ENCODE measurements around the gene CALML5. TPM values are rescaled to one million over a fixed set of nuclear protein-coding genes. Genes with fewer than 3 reads are reported as not detected.
"Not testable (repeated sequence)": the region's sequence is repeated elsewhere in the genome, so short reads cannot be mapped to it uniquely, and the experiment has no call there.

Gene CALML5
- total and polyA plus RNA-seq, 5 donors from 2014 or later, result not detected

DNA sequence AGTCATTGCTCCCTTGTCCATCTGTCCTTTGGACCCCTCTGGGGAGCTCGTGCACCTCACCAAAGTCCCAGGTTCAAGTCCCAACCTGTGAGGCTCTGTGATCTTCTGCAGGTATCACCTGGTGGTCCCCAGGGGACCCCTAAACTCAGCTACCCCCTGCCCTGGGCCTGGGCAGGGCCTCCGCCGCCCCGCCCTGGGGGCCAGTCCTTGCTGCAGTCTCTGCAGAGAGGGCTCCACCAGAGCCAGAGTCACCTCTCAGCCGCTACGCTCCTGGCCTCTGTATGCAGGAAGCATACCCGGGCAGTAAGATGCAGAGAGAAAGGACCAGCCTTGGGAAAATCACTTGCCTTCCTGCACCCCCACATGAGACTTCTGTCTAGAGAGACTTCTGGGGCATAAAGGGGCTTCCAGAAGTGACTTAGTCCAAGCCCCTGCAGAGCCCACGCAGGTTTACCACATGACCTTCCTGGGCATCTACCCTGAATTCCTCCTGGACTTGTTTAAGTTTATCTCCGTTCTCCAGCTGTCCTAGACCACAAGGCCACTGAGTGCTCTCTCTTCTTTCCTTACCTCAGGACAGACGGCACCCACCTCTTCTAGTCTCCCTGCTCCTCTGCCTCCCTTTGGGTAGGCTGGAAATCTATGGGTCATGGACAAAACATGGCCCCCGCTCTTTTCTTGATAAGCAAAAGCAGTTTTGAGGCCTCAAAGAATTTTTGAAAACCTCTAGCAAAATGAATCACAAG is 21.2 kb downstream of the CALML5 start:
- H3K36me3 Mint-ChIP-seq, result no peaks in the 10 kb centered on the region
- Histone ChIP-seq H3K36me3 (ENCODE audit: control insufficient read depth, insufficient read depth, low read length) (no peaks in the 10 kb centered on the region), H3K9me3 (ENCODE audit: control insufficient read depth in 2 of 2, low read length in 2 of 2) (no peaks in the 10 kb centered on the region), H3K27ac (ENCODE audit: insufficient read depth, low read length, poor library complexity, severe bottlenecking) (no peak overlapping the region), H3K4me1 (ENCODE audit: control insufficient read depth, insufficient read depth, low read length, poor library complexity, severe bottlenecking) (no peaks in the 10 kb centered on the region), H3K4me3 (ENCODE audit: low read depth, low read length) (no peak overlapping the region), H3K27me3 (ENCODE audit: control insufficient read depth, insufficient read depth, low read length) (no peaks in the 10 kb centered on the region)
- H3K27me3 Mint-ChIP-seq, result no peaks in the 10 kb centered on the region
- ATAC-seq (ENCODE audit: low read depth in 2 of 2) (no peak), DNase-seq (no peak)
- no peak overlapping the region for H3K27ac Mint-ChIP-seq
- no peak overlapping the region for H3K4me3 Mint-ChIP-seq
- no peaks in the 10 kb centered on the region for H3K9me3 Mint-ChIP-seq
- no peaks in the 10 kb centered on the region for H3K4me1 Mint-ChIP-seq

DNA sequence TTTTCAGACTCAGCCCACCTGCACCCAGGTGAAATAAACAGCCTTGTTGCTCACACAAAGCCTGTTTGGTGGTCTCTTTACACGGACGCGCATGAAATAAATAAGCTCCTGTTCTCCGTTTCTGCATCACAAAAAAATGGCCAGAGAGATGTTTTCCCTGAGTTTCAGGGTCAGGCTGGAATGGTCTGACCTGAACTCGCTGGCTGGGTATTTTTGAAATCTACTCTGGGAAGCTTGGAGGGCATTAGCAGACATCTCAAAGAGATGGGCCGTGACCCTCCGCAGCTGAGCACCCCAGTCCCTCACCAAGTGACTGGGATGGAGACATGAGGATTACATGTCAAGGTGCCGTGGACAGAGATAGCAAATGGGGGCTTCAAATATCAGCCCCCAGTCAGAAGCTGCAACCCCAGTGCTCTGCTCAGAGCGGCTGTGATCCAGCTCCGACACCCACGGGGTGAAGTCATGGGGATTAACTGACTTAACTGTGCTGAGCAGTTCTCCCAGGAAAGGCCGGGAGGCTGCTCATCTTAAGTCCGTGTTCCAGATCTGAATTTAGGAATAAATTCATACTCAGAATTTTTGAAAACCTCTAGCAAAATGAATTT is 22.3 kb downstream of the CALML5 start:
- H3K4me1 Mint-ChIP-seq, result no peaks in the 10 kb centered on the region
- H3K4me3 Mint-ChIP-seq, result no peak overlapping the region
- no peak for DNase-seq
- no peaks in the 10 kb centered on the region for H3K27me3 Mint-ChIP-seq
- H3K36me3 Mint-ChIP-seq, result no peaks in the 10 kb centered on the region
- no peaks in the 10 kb centered on the region for H3K36me3 ChIP-seq (ENCODE audit: control insufficient read depth, insufficient read depth, low read length)
- no peaks in the 10 kb centered on the region for H3K27me3 ChIP-seq (ENCODE audit: control insufficient read depth, insufficient read depth, low read length)
- H3K4me3 ChIP-seq (ENCODE audit: low read depth, low read length), result no peak overlapping the region
- no peaks in the 10 kb centered on the region for H3K9me3 ChIP-seq (ENCODE audit: control insufficient read depth in 2 of 2, low read length in 2 of 2)
- H3K27ac Mint-ChIP-seq, result no peak overlapping the region
- H3K27ac ChIP-seq (ENCODE audit: insufficient read depth, low read length, poor library complexity, severe bottlenecking), result no peak overlapping the region
- H3K9me3 Mint-ChIP-seq, result no peaks in the 10 kb centered on the region
- no peak for ATAC-seq (ENCODE audit: low read depth in 2 of 2)
- no peaks in the 10 kb centered on the region for H3K4me1 ChIP-seq (ENCODE audit: control insufficient read depth, insufficient read depth, low read length, poor library complexity, severe bottlenecking)

DNA sequence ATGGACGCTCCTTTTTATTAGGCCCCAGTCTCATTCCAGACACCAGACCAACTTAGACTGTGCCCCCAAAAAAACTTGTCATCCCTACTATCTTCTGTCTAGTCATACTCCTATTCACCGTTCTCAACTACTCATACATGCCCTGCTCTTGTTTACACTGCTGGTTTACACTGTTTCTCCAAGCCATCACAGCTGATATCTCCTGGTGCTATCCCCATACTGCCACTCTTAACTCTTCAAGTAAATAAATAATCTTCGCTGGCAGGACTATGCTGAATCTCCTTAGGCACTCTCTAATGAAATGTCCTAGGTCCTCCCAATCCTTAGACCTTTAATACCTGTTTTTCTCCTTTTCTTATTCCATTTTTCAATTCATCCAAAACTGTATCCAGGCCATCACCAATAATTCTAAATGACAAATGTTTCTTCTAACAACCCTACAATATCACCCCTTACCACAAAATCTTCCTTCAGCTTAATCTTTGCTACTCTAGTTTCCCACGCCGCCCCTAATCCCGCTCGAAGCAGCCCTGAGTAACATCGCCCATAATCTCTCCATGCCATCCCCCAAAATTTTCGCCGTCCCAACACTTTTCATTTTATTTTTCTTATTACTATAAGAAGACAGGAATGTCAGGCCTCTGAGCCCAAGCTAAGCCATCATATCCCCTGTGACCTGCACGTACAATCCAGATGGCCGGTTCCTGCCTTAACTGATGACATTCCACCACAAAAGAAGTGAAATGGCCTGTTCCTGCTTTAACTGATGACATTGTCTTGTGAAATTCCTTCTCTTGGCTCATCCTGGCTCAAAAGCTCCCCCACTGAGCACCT is 23.2 kb downstream of the CALML5 start:
- not testable (repeated sequence) for H3K9me3 Mint-ChIP-seq; H3K4me1 ChIP-seq (ENCODE audit: control insufficient read depth, insufficient read depth, low read length, poor library complexity, severe bottlenecking); H3K27ac Mint-ChIP-seq; H3K4me3 Mint-ChIP-seq; H3K4me1 Mint-ChIP-seq; H3K27me3 ChIP-seq (ENCODE audit: control insufficient read depth, insufficient read depth, low read length); DNase-seq; ATAC-seq (ENCODE audit: low read depth in 2 of 2); H3K27me3 Mint-ChIP-seq; H3K27ac ChIP-seq (ENCODE audit: insufficient read depth, low read length, poor library complexity, severe bottlenecking); H3K36me3 Mint-ChIP-seq; H3K4me3 ChIP-seq (ENCODE audit: low read depth, low read length); H3K9me3 ChIP-seq (ENCODE audit: control insufficient read depth in 2 of 2, low read length in 2 of 2); H3K36me3 ChIP-seq (ENCODE audit: control insufficient read depth, insufficient read depth, low read length)

DNA sequence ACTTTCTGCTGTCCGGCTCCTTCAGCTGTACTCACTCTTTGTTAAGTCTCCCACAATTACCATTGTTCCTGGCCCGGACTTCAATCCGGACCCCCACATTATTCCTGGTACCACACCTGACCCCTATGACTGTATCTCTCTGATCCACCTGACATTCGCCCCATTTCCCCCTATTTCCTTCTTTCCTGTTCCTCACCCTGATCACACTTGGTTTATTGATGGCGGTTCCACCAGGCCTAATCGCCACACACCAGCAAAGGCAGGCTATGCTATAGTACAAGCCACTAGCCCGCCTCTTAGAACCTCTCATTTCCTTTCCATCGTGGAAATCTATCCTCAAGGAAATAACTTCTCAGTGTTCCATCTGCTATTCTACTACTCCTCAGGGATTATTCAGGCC is 24.3 kb downstream of the CALML5 start:
- not testable (repeated sequence) for H3K36me3 ChIP-seq (ENCODE audit: control insufficient read depth, insufficient read depth, low read length); H3K9me3 Mint-ChIP-seq; DNase-seq; H3K4me1 Mint-ChIP-seq; H3K9me3 ChIP-seq (ENCODE audit: control insufficient read depth in 2 of 2, low read length in 2 of 2); H3K36me3 Mint-ChIP-seq; H3K27ac Mint-ChIP-seq; ATAC-seq (ENCODE audit: low read depth in 2 of 2); H3K27ac ChIP-seq (ENCODE audit: insufficient read depth, low read length, poor library complexity, severe bottlenecking); H3K27me3 Mint-ChIP-seq; H3K4me3 ChIP-seq (ENCODE audit: low read depth, low read length); H3K4me1 ChIP-seq (ENCODE audit: control insufficient read depth, insufficient read depth, low read length, poor library complexity, severe bottlenecking); H3K27me3 ChIP-seq (ENCODE audit: control insufficient read depth, insufficient read depth, low read length); H3K4me3 Mint-ChIP-seq

DNA sequence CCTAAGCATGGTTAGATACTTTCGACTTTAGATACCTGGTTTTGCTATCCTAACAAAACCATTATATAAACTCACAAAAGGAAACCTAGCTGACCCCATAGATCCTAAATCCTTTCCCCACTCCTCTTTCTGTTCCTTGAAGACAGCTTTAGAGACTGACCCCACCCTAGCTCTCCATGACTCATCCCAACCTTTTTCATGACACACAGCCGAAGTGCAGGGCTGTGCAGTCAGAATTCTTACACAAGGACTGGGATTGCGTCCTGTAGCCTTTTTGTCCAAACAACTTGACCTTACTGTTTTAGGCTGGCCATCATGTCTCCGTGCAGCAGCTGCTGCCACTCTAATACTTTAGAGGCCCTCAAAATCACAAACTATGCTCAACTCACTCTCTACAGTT is 24.7 kb downstream of the CALML5 start:
- H3K9me3 ChIP-seq (ENCODE audit: control insufficient read depth in 2 of 2, low read length in 2 of 2); H3K27me3 Mint-ChIP-seq; H3K27me3 ChIP-seq (ENCODE audit: control insufficient read depth, insufficient read depth, low read length); H3K36me3 ChIP-seq (ENCODE audit: control insufficient read depth, insufficient read depth, low read length); ATAC-seq (ENCODE audit: low read depth in 2 of 2); H3K27ac Mint-ChIP-seq; H3K4me3 Mint-ChIP-seq; H3K4me1 Mint-ChIP-seq; H3K4me3 ChIP-seq (ENCODE audit: low read depth, low read length); H3K27ac ChIP-seq (ENCODE audit: insufficient read depth, low read length, poor library complexity, severe bottlenecking); DNase-seq; H3K4me1 ChIP-seq (ENCODE audit: control insufficient read depth, insufficient read depth, low read length, poor library complexity, severe bottlenecking); H3K9me3 Mint-ChIP-seq; H3K36me3 Mint-ChIP-seq: not testable (repeated sequence)

DNA sequence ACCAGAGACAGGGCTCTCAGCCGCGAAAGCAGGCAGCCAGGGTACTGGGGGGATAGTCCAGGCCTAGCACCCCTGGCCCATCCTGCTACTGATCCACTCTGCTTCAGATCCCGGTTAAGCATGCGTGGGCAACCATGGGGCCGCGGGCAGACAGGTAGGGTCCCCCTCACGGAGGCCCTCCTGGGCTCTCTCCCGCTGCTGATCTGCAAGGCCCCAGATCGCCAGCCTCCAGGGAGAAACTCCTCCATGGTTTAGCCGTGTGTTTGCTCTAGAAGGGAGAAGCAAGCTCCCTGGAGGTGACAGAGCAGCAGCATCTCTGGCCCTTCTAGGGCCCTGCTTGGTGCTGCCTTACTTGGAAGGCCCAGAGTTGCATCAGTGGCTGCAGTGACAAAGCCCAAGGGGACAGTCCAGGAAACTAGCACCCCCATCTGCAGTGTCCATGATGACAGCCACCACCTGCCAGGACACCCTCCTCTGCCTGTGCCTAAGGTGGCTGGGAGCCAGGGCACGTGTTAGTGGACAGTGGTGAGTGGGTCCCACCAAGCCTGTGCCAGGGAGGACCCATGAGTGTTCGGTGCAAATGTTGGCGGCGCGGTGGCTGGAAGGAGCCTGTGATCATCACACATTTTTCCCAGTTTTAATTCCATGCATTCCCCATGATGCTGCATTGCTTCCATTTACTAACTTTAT is 29.2 kb downstream of the CALML5 start:
- Mint-ChIP-seq H3K4me1 (no peaks in the 10 kb centered on the region), H3K4me3 (no peak overlapping the region), H3K27ac (no peak overlapping the region), H3K36me3 (no peaks in the 10 kb centered on the region), H3K9me3 (peaks cover 0 to 2% (median 0%) of the 10 kb centered on the region in 7 donors), H3K27me3 (no peaks in the 10 kb centered on the region)
- DNase-seq (no peak), ATAC-seq (ENCODE audit: low read depth in 2 of 2) (no peak)
- H3K9me3 ChIP-seq (ENCODE audit: control insufficient read depth in 2 of 2, low read length in 2 of 2), result no peaks in the 10 kb centered on the region
- H3K4me3 ChIP-seq (ENCODE audit: low read depth, low read length), result no peak overlapping the region
- H3K27me3 ChIP-seq (ENCODE audit: control insufficient read depth, insufficient read depth, low read length), result no peaks in the 10 kb centered on the region
- no peak overlapping the region for H3K27ac ChIP-seq (ENCODE audit: insufficient read depth, low read length, poor library complexity, severe bottlenecking)
- no peaks in the 10 kb centered on the region for H3K36me3 ChIP-seq (ENCODE audit: control insufficient read depth, insufficient read depth, low read length)
- H3K4me1 ChIP-seq (ENCODE audit: control insufficient read depth, insufficient read depth, low read length, poor library complexity, severe bottlenecking), result no peaks in the 10 kb centered on the region

DNA sequence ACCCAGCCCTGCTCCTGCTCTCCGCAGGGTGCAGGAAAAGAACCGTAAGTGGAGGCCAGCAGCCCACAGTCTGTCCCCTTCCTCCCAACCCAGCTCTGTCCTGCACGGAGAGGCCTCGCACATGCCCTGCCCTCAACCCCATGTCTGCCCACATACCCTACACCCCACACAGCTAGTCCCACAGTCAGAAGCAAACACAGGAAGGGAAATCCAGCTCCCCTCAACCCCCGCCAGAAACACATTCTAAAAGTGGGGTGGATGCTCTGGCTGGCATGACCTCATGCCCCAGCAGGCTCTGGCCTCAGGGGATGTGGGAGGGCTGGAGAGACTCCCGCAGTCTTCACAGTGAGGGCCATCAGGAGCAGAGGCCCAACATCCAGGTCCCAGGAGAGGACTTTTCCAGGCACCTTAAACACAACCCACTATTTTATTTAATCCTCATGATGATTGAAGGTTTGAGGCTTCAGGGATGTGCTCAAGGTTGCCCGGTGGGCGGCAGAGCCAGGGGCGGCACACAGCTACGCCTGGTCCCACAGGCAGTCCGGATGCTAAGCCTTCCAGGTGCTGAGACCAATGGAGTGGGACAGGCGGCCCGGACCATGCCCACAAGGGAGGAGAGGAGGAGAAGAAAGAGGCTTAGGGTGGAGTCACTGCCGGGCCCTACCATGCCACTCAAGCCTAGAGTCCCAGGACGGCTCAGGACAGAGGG is 29.9 kb downstream of the CALML5 start:
- Histone ChIP-seq H3K27me3 (ENCODE audit: control insufficient read depth, insufficient read depth, low read length) (no peaks in the 10 kb centered on the region), H3K9me3 (ENCODE audit: control insufficient read depth in 2 of 2, low read length in 2 of 2) (no peaks in the 10 kb centered on the region), H3K4me1 (ENCODE audit: control insufficient read depth, insufficient read depth, low read length, poor library complexity, severe bottlenecking) (no peaks in the 10 kb centered on the region), H3K27ac (ENCODE audit: insufficient read depth, low read length, poor library complexity, severe bottlenecking) (no peak overlapping the region), H3K4me3 (ENCODE audit: low read depth, low read length) (no peak overlapping the region), H3K36me3 (ENCODE audit: control insufficient read depth, insufficient read depth, low read length) (no peaks in the 10 kb centered on the region)
- H3K4me1 Mint-ChIP-seq, result no peaks in the 10 kb centered on the region
- no peaks in the 10 kb centered on the region for H3K27me3 Mint-ChIP-seq
- no peak overlapping the region for H3K4me3 Mint-ChIP-seq
- no peak for ATAC-seq (ENCODE audit: low read depth in 2 of 2)
- H3K27ac Mint-ChIP-seq, result peak overlapping the region in 1 of 3 donors; percentile 50
- peaks cover 0 to 2% (median 0%) of the 10 kb centered on the region in 7 donors for H3K9me3 Mint-ChIP-seq
- H3K36me3 Mint-ChIP-seq, result no peaks in the 10 kb centered on the region
- DNase-seq, result no peak
